HepG2 (cell line): ENCODE data around the gene ATF6. TPM values are rescaled to one million over a fixed set of nuclear protein-coding genes. Genes with fewer than 3 reads are reported as not detected.

Experiments
- CSRNP1 ChIP-seq: sonication (generic); formaldehyde crosslinking; IDR thresholded peaks from 2 replicates; pipeline ENCODE4 v1.8.1; 2023; ENCODE audit warnings: mild to moderate bottlenecking, missing genetic modification reagents
- FOXP4 ChIP-seq: sonication (generic); formaldehyde crosslinking; IDR thresholded peaks from 2 replicates; pipeline ENCODE4 v1.4.0; 2020; ENCODE audit warnings: missing genetic modification reagents
- HNRNPUL1 ChIP-seq: fragments of 200-400 bp; formaldehyde crosslinking; IDR thresholded peaks from 2 replicates; pipeline ENCODE4 v1.6.1; 2017; ENCODE audit warnings: low read depth, mild to moderate bottlenecking, low read length, moderate library complexity
- ISX ChIP-seq: sonication (generic); formaldehyde crosslinking; conservative IDR thresholded peaks from 2 replicates; pipeline ENCODE4 v1.5.0; 2020; ENCODE audit warnings: missing genetic modification reagents
- MAF1 ChIP-seq: sonication (generic); formaldehyde crosslinking; IDR thresholded peaks from 2 replicates; pipeline ENCODE4 v1.5.0; 2020; ENCODE audit warnings: missing genetic modification reagents, borderline replicate concordance
- NR2F6 ChIP-seq, 2 experiments: IDR thresholded peaks; 2 replicates each; pipeline ENCODE4 v1.6.1; 2016; ENCODE audit warnings: antibody characterized with exemption in 1 of 2, mild to moderate bottlenecking in 1 of 2
- RBAK ChIP-seq: sonication (generic); formaldehyde crosslinking; IDR thresholded peaks from 2 replicates; pipeline ENCODE4 v1.5.1; 2020; ENCODE audit warnings: mild to moderate bottlenecking, missing genetic modification reagents
- SRY ChIP-seq: sonication (generic); formaldehyde crosslinking; IDR thresholded peaks from 2 replicates; pipeline ENCODE4 v1.8.0; 2022; ENCODE audit warnings: mild to moderate bottlenecking, missing genetic modification reagents
- YY1 ChIP-seq: IDR thresholded peaks from 2 replicates; pipeline ENCODE4 v1.6.1; 2011; ENCODE audit warnings: low read length, low read depth, moderate library complexity, mild to moderate bottlenecking; ENCODE audit not compliant: insufficient read depth, insufficient replicate concordance
- ZFP62 ChIP-seq: sonication (generic); formaldehyde crosslinking; IDR thresholded peaks from 2 replicates; pipeline ENCODE4 v1.4.0; 2020; ENCODE audit warnings: missing genetic modification reagents
- ZFP91 ChIP-seq: sonication (generic); formaldehyde crosslinking; IDR thresholded peaks from 2 replicates; pipeline ENCODE4 v1.9.0; 2022; ENCODE audit warnings: missing genetic modification reagents, mild to moderate bottlenecking, borderline replicate concordance
- ZFY ChIP-seq: sonication (generic); formaldehyde crosslinking; IDR thresholded peaks from 2 replicates; pipeline ENCODE4 v1.4.0; 2020; ENCODE audit warnings: missing genetic modification reagents
- ZKSCAN5 ChIP-seq: sonication (generic); formaldehyde crosslinking; IDR thresholded peaks from 2 replicates; pipeline ENCODE4 v1.5.1; 2020; ENCODE audit warnings: mild to moderate bottlenecking, missing genetic modification reagents
- ZNF646 ChIP-seq: sonication (generic); formaldehyde crosslinking; IDR thresholded peaks from 2 replicates; pipeline ENCODE4 v1.9.0; 2021; ENCODE audit warnings: mild to moderate bottlenecking, missing genetic modification reagents
- ZNF792 ChIP-seq: IDR thresholded peaks from 2 replicates; pipeline ENCODE4 v1.6.1; 2016
- polyA plus RNA-seq, 8 experiments: library from polyadenylated mRNA; depleted of rRNA in 3 of 8; stranded (reverse) in 7 of 8; unstranded in 1 of 8; fragments of >200 nt; fragmentation: Illumina TruSeq in 4 of 8; extraction: Trizol in 4 of 8; gene quantifications; 2 replicates each; pipeline versions ENCODE4 v1.2.1 to v1.2.3, GENCODE V29; 2011 to 2016; ENCODE audit warnings: low read depth in 4 of 8, missing spikeins in 1 of 8, mixed read lengths in 1 of 8; ENCODE audit not compliant: insufficient read depth in 1 of 8
- total RNA-seq, 5 experiments: library from RNA; depleted of rRNA; stranded (reverse); fragments of >200 nt; fragmentation: Illumina TruSeq; extraction: Trizol; gene quantifications; 2 replicates each; pipeline ENCODE4 v1.2.3, GENCODE V29; 2016; ENCODE audit warnings: low read depth in 1 of 5

The ATF6 gene
- total and polyA plus RNA-seq, 2 of the 13 experiments (the other 11 are each of a cell fraction or from before 2014, with no cell fraction given), result 13.2 to 14.5 TPM

- TF ChIP-seq ZNF646 (CRISPR knock-in tag), result no peak
- TF ChIP-seq MAF1 (CRISPR knock-in tag), result no peak
- TF ChIP-seq ZFP91 (CRISPR knock-in tag), result peak; percentile 96
- no peak for TF ChIP-seq HNRNPUL1
- TF ChIP-seq ZFP62 (CRISPR knock-in tag), result no peak
- TF ChIP-seq FOXP4 (CRISPR knock-in tag), result peak; percentile 64; the same call in 1 of the 2 replicates
- TF ChIP-seq YY1, result peak; percentile 97
- no peak for TF ChIP-seq NR2F6 (IDR thresholded peaks at IDR 0.05)
- peak; percentile 55 for TF ChIP-seq NR2F6 (CRISPR knock-in tag; IDR thresholded peaks at IDR 0.05)
- TF ChIP-seq RBAK (CRISPR knock-in tag), result peak; percentile 67; the same call in 1 of the 2 replicates
- no peak for TF ChIP-seq ISX (CRISPR knock-in tag)
- TF ChIP-seq ZKSCAN5, result 0 out of 2 replicates have a peak, but pooled peaks have one; percentile 14
- no peak; the same call in 1 of the 2 replicates for TF ChIP-seq CSRNP1 (CRISPR knock-in tag)
- TF ChIP-seq ZNF792 (CRISPR knock-in tag), result peak; percentile 49; the same call in 1 of the 2 replicates
- peak; percentile 96 for TF ChIP-seq ZFY (CRISPR knock-in tag)
- peak; percentile 92; the same call in 1 of the 2 replicates for TF ChIP-seq SRY (CRISPR knock-in tag)
Observed at GRCh38 chr1:161749509-161750407, 16.4 kb upstream of the ATF6 start, which contains the start of gene DUSP12 (continued).
